GM12865 (cell line): ENCODE measurements around the gene ZNF30.
"Not testable (repeated sequence)": the region's sequence is repeated elsewhere in the genome, so short reads cannot be mapped to it uniquely, and the experiment has no call there.

ENCODE experiments used
- DNase-seq: peaks from one replicate; pipeline ENCODE4 v3.0.0; 2010; ENCODE audit warnings: low read depth
- H3K4me3 ChIP-seq: 2 replicates; pipeline ENCODE4 v1.5.1; 2011; ENCODE audit warnings: mild to moderate bottlenecking, low read depth, low read length, control low read depth
- TF ChIP-seq, protein P1 (sequence below): IDR thresholded peaks from 2 replicates; pipeline ENCODE4 v1.5.1; 2011; ENCODE audit warnings: low read length, control low read depth, low read depth, inconsistent platforms; ENCODE audit not compliant: insufficient read depth; ENCODE audit errors: missing control alignments

ZNF30 gene

GRCh38 chr19:34964598-34964997 lies 37.9 kb downstream of the ZNF30 start:
- DNase-seq = no peak
- no peak overlapping the region for H3K4me3 ChIP-seq
- TF ChIP-seq, protein P1, sequence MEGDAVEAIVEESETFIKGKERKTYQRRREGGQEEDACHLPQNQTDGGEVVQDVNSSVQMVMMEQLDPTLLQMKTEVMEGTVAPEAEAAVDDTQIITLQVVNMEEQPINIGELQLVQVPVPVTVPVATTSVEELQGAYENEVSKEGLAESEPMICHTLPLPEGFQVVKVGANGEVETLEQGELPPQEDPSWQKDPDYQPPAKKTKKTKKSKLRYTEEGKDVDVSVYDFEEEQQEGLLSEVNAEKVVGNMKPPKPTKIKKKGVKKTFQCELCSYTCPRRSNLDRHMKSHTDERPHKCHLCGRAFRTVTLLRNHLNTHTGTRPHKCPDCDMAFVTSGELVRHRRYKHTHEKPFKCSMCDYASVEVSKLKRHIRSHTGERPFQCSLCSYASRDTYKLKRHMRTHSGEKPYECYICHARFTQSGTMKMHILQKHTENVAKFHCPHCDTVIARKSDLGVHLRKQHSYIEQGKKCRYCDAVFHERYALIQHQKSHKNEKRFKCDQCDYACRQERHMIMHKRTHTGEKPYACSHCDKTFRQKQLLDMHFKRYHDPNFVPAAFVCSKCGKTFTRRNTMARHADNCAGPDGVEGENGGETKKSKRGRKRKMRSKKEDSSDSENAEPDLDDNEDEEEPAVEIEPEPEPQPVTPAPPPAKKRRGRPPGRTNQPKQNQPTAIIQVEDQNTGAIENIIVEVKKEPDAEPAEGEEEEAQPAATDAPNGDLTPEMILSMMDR = no peak

DNA sequence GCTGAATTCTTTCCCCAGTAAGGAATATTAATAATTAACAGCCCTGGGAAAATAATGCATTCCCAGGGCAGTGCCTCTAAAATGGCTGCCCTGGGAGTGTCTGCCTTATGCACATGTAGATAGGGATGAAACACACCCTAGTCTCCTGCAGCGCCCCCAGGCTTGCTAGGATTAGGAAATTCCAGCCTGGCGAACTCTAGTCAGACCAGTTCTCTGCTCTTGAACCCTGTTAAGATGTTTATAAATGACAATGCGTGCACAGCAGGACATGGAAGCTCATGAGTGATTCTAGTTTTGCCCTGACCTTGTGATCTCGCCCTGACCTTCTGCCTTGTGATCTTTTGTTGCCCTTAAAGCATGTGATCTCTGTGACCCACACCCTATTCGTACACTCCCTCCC lies 38.8 kb downstream of the ZNF30 start:
- H3K4me3 ChIP-seq, DNase-seq: not testable (repeated sequence)

- no peak for DNase-seq
- TF ChIP-seq, protein P1 = no peak
- H3K4me3 ChIP-seq = no peak overlapping the region
Measured at GRCh38 chr19:34967551-34967950, 40.8 kb downstream of the ZNF30 start.

GRCh38 chr19:34969721-34970120 lies 43.0 kb downstream of the ZNF30 start:
- H3K4me3 ChIP-seq = no peak overlapping the region
- no peak for DNase-seq
- TF ChIP-seq, protein P1 = no peak

- DNase-seq, H3K4me3 ChIP-seq: not testable (repeated sequence)
Measured at GRCh38 chr19:34970185-34970780, 43.6 kb downstream of the ZNF30 start.

DNA sequence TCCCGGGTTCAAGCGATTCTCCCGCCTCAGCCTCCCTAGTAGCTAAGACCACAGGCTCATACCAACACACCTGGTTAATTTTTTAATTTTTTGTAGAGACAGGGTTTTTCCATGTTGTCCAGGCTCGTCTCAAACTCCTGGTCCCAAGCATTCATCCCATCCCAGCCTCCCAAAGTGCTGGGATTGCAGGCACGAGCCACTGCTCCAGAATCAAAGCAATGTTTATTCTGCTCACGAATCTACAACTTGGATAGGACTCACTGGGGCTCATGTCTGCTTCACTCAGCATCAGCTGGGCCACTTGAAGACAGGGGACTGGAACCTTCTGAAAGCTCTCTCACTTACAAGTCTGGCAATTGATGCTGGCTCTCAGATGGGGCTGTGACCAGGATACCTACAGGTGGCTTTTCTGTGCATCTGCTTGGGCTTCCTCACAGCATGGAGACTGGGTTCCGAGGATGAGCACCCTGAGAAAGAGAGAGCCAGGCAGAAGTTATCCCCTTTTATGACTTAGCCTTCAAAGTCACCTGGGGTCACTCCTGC lies 45.5 kb downstream of the ZNF30 start:
- no peak for DNase-seq

DNA sequence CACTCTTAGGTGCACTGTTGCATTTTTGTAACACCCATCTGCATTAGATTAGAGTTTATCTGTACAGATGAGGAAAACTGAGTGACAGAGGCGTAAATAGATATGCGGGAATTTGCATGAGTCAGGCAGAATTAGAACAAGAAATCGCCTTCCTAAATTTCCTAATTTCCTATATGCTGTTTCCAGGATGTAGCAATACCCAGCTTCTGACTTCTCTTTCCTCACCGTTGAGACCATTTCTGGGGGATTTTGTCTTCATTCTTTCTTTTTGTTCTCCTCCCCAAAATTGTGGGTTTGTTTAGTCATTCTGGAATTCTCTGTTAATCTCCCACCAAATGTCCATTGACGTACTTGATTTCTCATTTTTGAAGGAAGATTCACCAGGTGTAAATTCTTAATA lies 47.9 kb downstream of the ZNF30 start:
- TF ChIP-seq, protein P1 = no peak
- no peak overlapping the region for H3K4me3 ChIP-seq
- DNase-seq = no peak

More for the DNA sequence above, 45.5 kb downstream of the ZNF30 start:
- H3K4me3 ChIP-seq = no peak overlapping the region
- TF ChIP-seq, protein P1 = no peak

DNA sequence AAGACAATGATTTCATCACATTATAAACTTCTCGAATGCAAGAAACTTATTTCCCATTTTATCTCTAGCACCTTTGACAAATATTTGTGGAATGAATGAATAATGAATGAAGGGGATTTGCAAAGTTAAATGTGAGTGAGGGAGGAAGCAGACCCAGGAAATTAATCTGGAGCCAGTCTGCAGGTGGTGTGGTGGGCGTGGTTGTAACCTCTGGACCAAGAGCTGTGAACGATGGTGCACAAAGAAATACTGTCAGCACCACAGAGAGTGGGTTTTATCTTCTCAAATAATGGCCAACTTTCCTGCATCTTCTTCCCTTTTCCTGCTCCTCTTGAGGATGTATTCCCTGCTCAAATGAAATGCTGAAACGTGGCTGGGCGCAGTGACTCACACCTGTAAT lies 48.4 kb downstream of the ZNF30 start:
- TF ChIP-seq, protein P1 = no peak
- no peak overlapping the region for H3K4me3 ChIP-seq
- no peak for DNase-seq
